GM18870 (cell line): ENCODE results near the gene CNTNAP2.

Source experiments
- ATAC-seq: cut with Tn5 transposase; IDR thresholded peaks from one replicate; pipeline ENCODE4 v1.9.1; 2021; ENCODE audit warnings: moderate library complexity; ENCODE audit not compliant: unreplicated experiment

CNTNAP2 gene

GRCh38 chr7:147861945-147862344 is 1745.3 kb downstream of the CNTNAP2 start:
- no peak for ATAC-seq

DNA sequence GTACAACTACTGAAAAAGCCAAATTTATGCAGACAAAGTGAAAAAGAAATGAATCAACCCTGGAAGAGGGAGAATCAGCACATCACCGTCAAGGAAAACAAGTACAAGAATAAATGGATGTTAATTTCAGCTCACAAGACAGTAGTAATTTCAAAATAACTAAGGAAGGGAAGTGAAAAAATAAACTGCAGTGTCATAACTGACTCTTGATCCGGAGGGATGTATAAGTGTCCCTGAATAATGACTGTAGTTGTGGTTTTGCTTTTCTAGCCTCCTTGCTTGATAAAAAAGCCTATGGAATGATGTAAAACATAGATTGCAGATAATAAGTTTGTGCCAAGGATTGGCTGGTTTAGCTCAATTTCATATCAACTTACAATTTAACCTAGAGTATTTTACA is 1752.9 kb downstream of the CNTNAP2 start:
- no peak for ATAC-seq

DNA sequence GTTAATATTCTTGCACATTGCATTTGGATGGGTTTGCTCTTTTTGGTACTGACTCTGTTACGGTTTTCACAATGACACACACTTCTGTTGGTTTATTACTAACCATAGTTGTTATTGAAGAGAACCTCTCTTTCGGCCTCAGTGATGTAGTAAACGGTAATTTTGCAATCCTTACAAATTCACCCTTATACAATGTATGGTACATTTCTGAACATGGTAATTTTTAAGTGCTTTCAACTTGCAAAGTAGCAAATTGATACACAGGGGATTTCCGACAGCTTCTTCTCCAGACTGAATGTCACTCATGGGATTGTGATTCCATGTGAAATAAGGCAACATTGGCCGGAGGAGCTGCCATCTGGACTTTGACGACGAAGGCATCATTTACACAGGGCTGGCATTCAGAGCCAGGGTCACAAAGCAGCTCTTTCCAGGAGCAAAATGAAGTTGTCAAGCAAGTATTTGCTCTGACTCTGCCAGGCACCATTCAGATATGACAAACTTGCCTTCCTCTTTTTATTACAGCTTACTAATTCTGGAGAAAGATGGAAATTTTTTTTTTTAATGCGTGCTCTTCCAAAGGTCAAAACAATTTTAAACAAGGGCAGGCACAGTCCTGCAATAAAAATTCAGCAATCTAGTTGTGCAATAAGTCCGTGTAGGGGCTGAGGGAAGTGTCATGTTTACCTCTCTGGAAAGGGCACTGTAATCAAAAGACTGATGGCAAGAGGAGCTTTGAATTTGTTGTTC is 1762.5 kb downstream of the CNTNAP2 start:
- no peak for ATAC-seq

DNA sequence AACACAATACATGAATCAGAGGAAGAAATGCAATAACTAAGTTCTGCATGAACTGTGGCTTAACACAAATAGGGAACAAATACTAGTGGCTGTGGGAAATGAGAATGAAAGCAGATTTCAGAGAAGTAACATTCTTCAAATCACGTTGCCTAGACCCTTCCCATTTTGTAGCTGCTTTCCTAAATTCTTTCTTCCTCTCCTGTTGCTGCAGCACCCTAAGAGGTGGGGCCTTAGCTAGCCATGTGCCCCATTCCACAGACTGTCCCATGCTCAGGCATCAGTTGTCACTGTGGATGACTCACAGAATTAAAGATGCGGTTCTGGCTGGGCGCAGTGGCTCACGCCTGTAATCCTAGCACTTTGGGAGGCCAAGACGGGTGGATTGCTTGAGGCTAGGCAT is 1769.3 kb downstream of the CNTNAP2 start:
- ATAC-seq: no peak

GRCh38 chr7:147894271-147894670 is 1777.7 kb downstream of the CNTNAP2 start:
- ATAC-seq: no peak

DNA sequence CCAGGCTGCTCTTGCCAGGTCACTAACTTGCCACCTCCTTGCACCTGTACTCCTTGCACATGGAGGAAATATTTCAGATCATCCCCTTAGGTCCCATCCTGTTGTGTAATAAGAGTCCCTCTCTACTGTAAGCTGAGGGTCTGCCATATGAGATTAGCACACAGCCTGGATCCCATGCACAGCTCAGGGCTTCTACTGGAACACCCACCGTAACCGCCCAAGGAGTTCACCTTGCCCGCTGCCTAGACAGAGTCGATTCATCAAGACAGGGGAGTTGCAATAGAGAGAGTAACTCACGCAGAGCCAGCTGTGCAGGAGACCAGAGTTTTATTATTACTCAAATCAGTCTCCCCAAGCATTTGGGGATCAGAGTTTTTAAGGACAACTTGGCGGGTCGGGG is 1779.5 kb downstream of the CNTNAP2 start:
- no peak for ATAC-seq

GRCh38 chr7:147903536-147904218 is 1787.1 kb downstream of the CNTNAP2 start:
- no peak for ATAC-seq

DNA sequence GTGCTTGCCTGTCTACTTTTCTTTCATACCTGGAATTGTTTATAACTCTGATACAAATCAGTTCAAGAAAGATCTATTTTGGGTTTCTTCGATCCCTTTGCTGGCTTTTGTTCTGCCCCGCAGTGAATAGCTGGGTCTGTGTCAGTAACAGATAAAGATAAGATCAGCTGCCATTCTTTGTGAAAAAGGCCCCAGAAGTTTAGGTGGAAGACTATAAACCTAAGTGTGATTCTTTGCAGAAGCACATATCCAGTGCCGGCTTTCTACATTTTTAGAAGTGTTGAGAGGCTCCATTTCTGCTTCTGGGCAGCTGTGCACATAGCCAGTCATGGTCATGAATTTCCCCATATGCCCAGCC is 1787.6 kb downstream of the CNTNAP2 start:
- ATAC-seq: no peak

DNA sequence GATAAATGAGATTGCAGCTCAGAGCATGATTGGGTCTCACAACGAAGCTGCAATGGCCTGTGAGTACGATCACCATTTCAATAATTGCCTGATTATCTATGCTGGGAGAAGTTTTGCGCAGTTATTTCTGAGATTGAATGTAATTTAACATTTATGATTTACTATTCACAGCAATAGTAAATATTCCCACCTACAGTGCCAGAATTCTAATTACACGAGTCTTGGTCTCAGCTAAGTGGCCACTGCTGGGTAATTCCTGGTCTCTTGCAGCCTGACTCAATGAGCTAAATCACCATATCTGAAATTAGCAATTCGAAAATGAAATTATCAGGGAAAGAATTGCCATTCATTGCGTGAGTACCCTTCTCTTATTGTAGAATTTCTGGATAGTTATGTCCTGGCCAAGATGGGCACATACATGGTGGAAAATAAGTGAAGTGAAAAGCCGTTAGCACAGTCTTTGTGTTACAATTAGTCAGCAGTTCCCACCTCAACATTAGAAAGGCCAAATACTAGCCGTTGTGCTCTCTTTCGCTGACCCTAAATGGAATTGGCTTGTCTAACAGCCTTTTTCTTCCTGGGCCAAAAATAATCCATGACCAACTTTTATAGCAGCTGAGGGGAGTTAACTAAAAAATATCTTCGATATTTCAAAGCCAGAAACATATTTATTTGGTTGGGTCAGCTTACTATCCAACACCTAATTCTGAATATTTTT is 1793.0 kb downstream of the CNTNAP2 start:
- ATAC-seq: no peak

DNA sequence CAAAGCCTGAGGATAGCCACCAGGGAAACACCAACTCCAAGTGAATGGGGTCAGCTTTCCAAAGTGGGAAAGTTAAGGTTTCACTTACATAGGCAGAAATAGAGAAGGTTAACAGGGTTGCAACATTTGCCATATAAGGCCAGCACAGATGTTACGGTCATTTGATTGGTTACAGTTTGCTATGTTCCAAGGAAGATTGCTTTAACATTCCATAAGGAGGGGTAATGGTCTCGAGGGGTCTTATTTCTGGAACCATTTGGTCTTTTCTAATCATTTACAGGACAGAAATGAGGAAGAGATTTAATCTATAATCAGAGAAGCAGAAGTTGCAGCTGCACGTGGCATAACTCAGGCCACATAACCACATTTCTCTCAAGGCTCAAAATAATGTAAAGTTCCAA is 1794.6 kb downstream of the CNTNAP2 start:
- no peak for ATAC-seq

- ATAC-seq: no peak
Observed at GRCh38 chr7:147912291-147912690, 1795.7 kb downstream of the CNTNAP2 start.

GRCh38 chr7:147912946-147913638 is 1796.5 kb downstream of the CNTNAP2 start:
- ATAC-seq: no peak

GRCh38 chr7:147915781-147916180 is 1799.2 kb downstream of the CNTNAP2 start:
- ATAC-seq: no peak

DNA sequence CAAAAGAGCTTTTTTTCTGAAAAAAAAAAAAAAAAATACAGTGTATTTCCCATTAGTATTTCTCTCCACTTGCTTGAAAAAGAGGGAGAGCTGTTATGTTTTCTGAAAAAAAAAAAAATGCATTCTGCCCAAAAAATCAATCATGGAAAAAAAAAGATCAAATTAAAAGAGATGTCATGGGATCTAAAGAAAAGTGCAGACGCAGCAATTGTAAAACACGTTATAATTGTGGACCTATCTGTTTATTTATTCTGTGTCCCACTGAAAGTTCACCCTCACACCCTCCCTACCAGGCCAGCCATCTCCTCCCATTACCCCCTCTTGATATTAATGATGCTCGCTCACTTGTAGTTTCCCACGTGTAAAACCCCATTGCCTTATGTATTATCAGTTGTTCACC is 1800.0 kb downstream of the CNTNAP2 start:
- ATAC-seq: no peak

- no peak for ATAC-seq
Observed at GRCh38 chr7:147923841-147924240, 1807.2 kb downstream of the CNTNAP2 start.

- no peak for ATAC-seq
Observed at GRCh38 chr7:147937428-147937827, 1820.8 kb downstream of the CNTNAP2 start.

DNA sequence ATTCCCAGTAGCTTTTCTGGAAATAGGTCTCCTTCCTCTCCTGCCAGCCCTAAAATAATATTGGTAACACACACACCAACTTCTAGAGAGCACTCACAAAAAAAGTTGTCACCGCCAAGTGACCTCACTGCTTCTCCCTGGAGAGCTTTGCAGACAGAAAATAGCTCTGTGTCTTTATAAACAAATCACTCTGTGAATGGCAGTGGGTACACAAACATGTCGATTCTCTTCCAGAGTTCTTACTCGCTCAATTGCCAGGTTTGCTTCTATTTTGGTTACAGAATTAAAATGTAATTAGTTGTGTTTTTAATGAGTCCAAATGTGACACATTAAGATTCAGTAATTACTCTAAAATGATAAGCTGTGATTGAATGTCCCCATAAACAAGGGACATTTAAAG is 1824.8 kb downstream of the CNTNAP2 start:
- no peak for ATAC-seq

- no peak for ATAC-seq
Observed at GRCh38 chr7:147944321-147944720, 1827.7 kb downstream of the CNTNAP2 start.

DNA sequence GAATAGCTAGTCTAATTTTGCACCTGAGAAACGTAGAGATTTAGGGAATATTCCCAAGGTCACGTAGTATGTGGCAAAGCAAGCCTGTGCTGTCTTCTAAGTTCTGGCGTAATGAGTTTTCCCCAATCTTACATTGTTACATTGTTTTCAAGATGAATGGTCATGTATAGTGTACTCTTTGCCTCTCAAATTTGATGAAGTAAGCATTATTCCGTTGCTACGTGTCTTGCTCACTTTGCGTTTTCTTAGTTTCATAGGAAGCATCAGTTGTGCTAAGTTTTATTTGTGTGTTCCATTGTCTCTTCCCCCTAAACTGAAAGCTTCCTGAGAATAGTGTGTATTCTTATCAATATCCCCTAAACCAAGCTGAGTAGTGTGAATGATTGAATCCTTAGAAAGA is 1836.3 kb downstream of the CNTNAP2 start:
- no peak for ATAC-seq

DNA sequence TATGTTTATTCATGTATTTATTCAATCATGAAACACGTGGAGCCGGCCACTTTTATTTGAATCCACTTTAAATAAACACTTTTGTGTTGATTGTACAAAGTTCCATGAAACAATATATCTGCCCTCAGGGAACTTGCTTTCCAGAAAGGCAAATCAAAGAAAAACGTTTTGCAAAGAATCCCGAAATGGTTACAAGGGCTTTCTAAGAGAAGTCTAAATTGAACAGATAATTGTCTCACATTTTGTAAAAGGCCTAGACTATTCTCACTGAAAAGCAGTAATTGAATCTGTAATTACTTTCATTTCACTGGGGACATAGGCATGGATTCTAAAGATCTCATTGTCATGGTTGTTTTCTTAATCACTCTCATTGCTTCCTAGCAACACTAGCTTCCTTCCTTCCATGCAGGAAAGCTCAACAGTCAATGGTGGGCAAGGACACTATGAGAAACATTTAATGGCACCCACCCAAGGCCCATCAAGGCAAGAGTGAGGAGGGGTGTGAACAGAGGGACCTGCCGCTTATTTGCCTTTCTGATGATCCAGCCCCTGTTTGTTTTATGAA is 1851.5 kb downstream of the CNTNAP2 start:
- no peak for ATAC-seq

DNA sequence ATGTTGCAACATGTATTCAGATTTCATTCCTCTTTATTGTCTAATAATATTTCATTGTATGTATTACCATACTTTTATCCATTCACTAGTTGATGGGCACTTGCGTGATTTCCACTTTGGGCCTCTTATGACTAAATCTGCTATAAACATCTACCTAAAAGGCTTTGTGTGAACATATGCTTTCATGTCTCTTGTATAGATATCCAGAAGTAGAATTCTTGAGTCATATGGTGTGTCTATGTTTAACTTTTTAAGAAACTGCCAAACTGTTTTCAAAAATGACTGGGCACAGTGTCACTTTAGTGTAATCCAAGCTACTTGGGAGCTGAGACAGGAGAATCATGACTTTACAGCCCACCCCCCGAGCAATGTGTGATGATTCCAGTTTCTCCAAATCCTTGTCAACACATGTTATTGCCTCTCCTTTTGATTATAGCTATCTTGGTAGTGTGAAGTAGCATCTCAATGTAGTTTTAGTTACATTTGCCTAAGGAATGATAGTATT is 1855.1 kb downstream of the CNTNAP2 start:
- no peak for ATAC-seq
